OCI-LY1 (cell line): ENCODE measurements around the gene RFNG.
"Not testable (repeated sequence)": the region's sequence is repeated elsewhere in the genome, so short reads cannot be mapped to it uniquely, and the experiment has no call there.

Source experiments
- H2AFZ ChIP-seq: fragments of 200-600 bp; sonication (generic), shearing (Covaris generic); 2 replicates; pipeline ENCODE4 v1.6.0; 2014; ENCODE audit warnings: antibody characterized with exemption, mild to moderate bottlenecking, low read length
- H3F3A ChIP-seq: fragments of 200-600 bp; sonication (generic), shearing (Covaris generic); 2 replicates; pipeline ENCODE4 v1.6.0; 2014; ENCODE audit warnings: mild to moderate bottlenecking, antibody characterized with exemption, low read length, moderate library complexity; ENCODE audit not compliant: insufficient read depth
- H3K27ac ChIP-seq: fragments of 200-600 bp; sonication (generic); 2 replicates; pipeline ENCODE4 v1.5.1; 2014; ENCODE audit warnings: low read length, mixed run types, mild to moderate bottlenecking, low read depth; ENCODE audit not compliant: poor library complexity, severe bottlenecking
- H3K27me3 ChIP-seq: fragments of 200-600 bp; sonication (generic); 2 replicates; pipeline ENCODE4 v1.6.0; 2014; ENCODE audit warnings: antibody characterized with exemption, mild to moderate bottlenecking, low read length, moderate library complexity; ENCODE audit not compliant: insufficient read depth
- H3K36me3 ChIP-seq: fragments of 200-600 bp; sonication (generic); 2 replicates; pipeline ENCODE4 v1.6.1; 2014; ENCODE audit warnings: mild to moderate bottlenecking, antibody characterized with exemption, low read length, moderate library complexity, mixed read lengths; ENCODE audit not compliant: insufficient read depth
- H3K4me1 ChIP-seq: fragments of 200-600 bp; sonication (generic); 2 replicates; pipeline ENCODE4 v1.5.1; 2014; ENCODE audit warnings: mild to moderate bottlenecking, low read length, moderate library complexity; ENCODE audit not compliant: insufficient read depth, severe bottlenecking
- H3K4me2 ChIP-seq: fragments of 200-600 bp; sonication (generic), shearing (Covaris generic); 2 replicates; pipeline ENCODE4 v1.6.1; 2014; ENCODE audit warnings: low read length
- H3K4me3 ChIP-seq: fragments of 200-600 bp; sonication (generic); 2 replicates; pipeline ENCODE4 v1.5.1; 2014; ENCODE audit warnings: low read length, low read depth, mild to moderate bottlenecking, mixed read lengths; ENCODE audit not compliant: poor library complexity, severe bottlenecking
- H3K79me2 ChIP-seq: fragments of 200-600 bp; shearing (Covaris generic); 2 replicates; pipeline ENCODE4 v1.6.1; 2016; ENCODE audit warnings: mixed run types, low read length, mixed read lengths; ENCODE audit not compliant: insufficient read depth
- H3K9ac ChIP-seq: fragments of 200-600 bp; sonication (generic), shearing (Covaris generic); 2 replicates; pipeline ENCODE4 v1.6.1; 2014; ENCODE audit warnings: mild to moderate bottlenecking, low read length, mixed read lengths
- H3K9me2 ChIP-seq: fragments of 200-600 bp; sonication (generic), shearing (Covaris generic); 2 replicates; pipeline ENCODE4 v1.6.1; 2014; ENCODE audit warnings: low read depth, mild to moderate bottlenecking, low read length, mixed read lengths
- H3K9me3 ChIP-seq: fragments of 200-600 bp; shearing (Covaris generic); 2 replicates; pipeline ENCODE4 v1.6.1; 2014; ENCODE audit warnings: low read length, mixed read lengths
- H4K20me1 ChIP-seq: fragments of 200-600 bp; sonication (generic), shearing (Covaris generic); 2 replicates; pipeline ENCODE4 v1.6.0; 2016; ENCODE audit warnings: mild to moderate bottlenecking, low read length; ENCODE audit not compliant: insufficient read depth
- CTCF ChIP-seq: fragments of 200-600 bp; sonication (generic), shearing (Covaris generic); IDR thresholded peaks from 2 replicates; pipeline ENCODE4 v1.5.1; 2017; ENCODE audit warnings: mild to moderate bottlenecking, antibody characterized with exemption, low read length, moderate library complexity, mixed read lengths
- EZH2 ChIP-seq: fragments of 200-600 bp; sonication (generic), shearing (Covaris generic); IDR thresholded peaks from 2 replicates; pipeline ENCODE4 v1.8.0; 2017; ENCODE audit warnings: borderline replicate concordance, mixed run types, mild to moderate bottlenecking, antibody characterized with exemption, low read length, moderate library complexity, mixed read lengths

Gene RFNG

DNA sequence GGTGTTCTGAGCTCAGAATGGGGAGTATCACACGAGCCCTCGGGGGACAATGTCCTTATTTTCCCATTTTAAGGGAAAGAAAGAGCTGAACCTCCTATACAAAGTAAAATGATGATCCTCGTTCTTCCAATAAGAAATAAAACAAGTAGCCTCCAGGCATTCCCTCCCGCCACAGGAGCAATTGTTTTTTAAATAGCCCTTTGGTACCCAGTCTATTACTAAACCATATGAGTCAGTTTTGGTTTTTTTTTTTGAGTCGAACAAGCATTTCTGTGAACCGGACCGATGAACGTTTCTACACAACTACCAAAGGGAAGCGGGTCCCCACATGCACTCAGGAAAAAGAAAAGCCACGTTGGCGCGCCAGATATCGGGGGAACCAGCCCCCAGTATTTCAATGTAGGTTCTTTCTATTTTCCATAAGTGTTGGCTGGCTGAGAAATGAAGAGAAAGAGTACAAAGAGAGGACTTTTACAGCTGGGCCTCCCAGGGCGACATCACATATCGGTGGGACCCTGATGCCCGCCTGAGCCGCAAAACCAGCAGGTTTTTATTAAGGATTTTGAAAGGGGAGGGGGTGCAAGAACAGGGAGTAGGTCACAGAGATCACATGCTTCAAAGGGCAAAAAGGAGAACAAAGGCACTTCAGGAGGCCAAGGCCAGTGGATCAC lies 10.3 kb downstream of the RFNG start:
- no peaks in the 10 kb centered on the region for H4K20me1 ChIP-seq
- no peak overlapping the region for H3K27ac ChIP-seq
- peaks cover 12% of the 10 kb centered on the region for H3K4me1 ChIP-seq
- H3F3A ChIP-seq, result no peaks in the 10 kb centered on the region
- no peaks in the 10 kb centered on the region for H3K9me2 ChIP-seq
- no peak overlapping the region for H3K4me3 ChIP-seq
- TF ChIP-seq CTCF (no peak), EZH2 (no peak)
- no peaks in the 10 kb centered on the region for H3K27me3 ChIP-seq
- H3K79me2 ChIP-seq, result no peaks in the 10 kb centered on the region
- no peaks in the 10 kb centered on the region for H3K9me3 ChIP-seq
- 0 out of 2 replicates have a peak, but pooled peaks cover 4% of the 10 kb centered on the region for H3K36me3 ChIP-seq
- H3K4me2 ChIP-seq, result no peak overlapping the region
- no peak overlapping the region for H2AFZ ChIP-seq
- H3K9ac ChIP-seq, result no peak overlapping the region

- Histone ChIP-seq H3K79me2 (no peaks in the 10 kb centered on the region), H3K4me1 (peaks cover 20% of the 10 kb centered on the region), H3K9me3 (no peaks in the 10 kb centered on the region), H3K9ac (no peak overlapping the region), H3K4me2 (no peak overlapping the region), H3K9me2 (no peaks in the 10 kb centered on the region), H3K36me3 (0 out of 2 replicates have a peak, but pooled peaks cover 6% of the 10 kb centered on the region), H3F3A (no peaks in the 10 kb centered on the region; the same call in 1 of the 2 replicates), H3K27ac (no peak overlapping the region), H4K20me1 (no peaks in the 10 kb centered on the region), H3K4me3 (no peak overlapping the region), H2AFZ (no peak overlapping the region), H3K27me3 (no peaks in the 10 kb centered on the region)
- TF ChIP-seq CTCF (no peak), EZH2 (no peak)
Measured at GRCh38 chr17:82039695-82040299, 11.8 kb downstream of the RFNG start.

DNA sequence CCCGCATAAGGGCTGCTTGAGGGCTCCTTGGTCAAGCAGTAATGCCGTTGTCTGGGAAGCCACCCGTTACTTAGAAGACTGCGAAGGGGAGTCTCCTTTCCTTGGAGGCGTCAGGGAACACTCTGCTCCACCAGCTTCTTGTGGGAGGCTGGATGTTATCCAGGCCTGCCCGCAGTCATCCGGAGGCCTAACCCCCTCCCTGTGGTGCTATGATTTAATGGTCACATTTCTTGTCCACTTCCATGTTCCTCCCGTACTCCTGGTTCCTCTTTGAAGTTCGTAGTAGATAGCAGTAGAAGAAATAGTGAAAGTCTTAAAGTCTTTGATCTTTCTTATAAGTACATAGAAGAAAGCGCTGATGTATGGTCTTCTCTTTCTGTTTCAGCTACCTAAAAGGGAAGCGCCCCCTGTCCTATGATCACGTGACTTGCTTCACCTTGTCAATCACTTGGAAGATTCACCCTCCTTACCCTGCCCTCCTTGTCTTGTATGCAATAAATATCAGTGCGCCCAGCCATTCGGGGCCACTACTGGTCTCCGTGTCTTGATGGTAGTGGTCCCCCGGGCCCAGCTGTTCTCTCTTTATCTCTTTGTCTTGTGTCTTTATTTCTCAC lies 12.7 kb downstream of the RFNG start:
- H3K9ac ChIP-seq, H3K27ac ChIP-seq, H3K79me2 ChIP-seq, H3K36me3 ChIP-seq, H3K9me3 ChIP-seq, H3K4me2 ChIP-seq, H4K20me1 ChIP-seq, H3K9me2 ChIP-seq, H3K27me3 ChIP-seq, H3K4me3 ChIP-seq, H3F3A ChIP-seq, H2AFZ ChIP-seq: not testable (repeated sequence)
- peaks cover 20% of the 10 kb centered on the region for H3K4me1 ChIP-seq
